ENCODE data around the gene CCDC152.

DNA sequence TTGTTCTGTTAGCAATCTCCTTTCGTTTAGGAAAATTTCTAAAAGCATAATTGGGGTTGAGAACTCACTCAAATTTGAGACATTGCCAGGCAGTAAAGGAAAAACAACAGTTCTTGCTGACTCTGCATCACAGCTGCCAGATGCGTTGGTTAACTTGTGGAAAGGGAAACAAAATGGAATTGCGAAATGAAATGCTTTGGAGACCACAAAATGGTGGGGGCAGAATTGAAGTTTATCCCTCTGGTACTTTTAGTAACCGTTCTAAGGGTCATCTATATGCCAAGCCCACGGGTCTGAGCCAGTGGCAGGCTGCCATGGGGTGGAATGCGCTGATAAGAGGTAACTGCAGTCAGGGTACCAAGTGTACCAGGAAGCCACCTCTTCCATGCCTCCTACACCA, 83.7 kb downstream of the CCDC152 start:
- no peak for TF ChIP-seq TAF1 (IDR thresholded peaks at IDR 0.05; ENCODE audit: low read depth)
- TF ChIP-seq EP300 (IDR thresholded peaks at IDR 0.05; ENCODE audit: borderline replicate concordance) = no peak
- TF ChIP-seq MAX (IDR thresholded peaks at IDR 0.05) = no peak
- TF ChIP-seq YY1 (IDR thresholded peaks at IDR 0.05; ENCODE audit: low read depth) = no peak
- no peak for TF ChIP-seq USF1 (IDR thresholded peaks at IDR 0.05)
- TF ChIP-seq CEBPB (IDR thresholded peaks at IDR 0.05) = no peak

All from Ishikawa (cell line).